Muscle of leg (tissue), 11 donors: ENCODE results near the gene PRICKLE1. TPM values are rescaled to one million over a fixed set of nuclear protein-coding genes. Genes with fewer than 3 reads are reported as not detected.

Experiments used
- DNase-seq: peaks from one replicate; pipeline ENCODE4 v3.0.0; 2013
- H3K27ac ChIP-seq: one replicate; pipeline ENCODE4 v1.5.1; 2013; ENCODE audit warnings: mild to moderate bottlenecking, low read length, control low read depth
- H3K27me3 ChIP-seq: one replicate; pipeline ENCODE4 v1.6.1; 2013; ENCODE audit warnings: low read length; ENCODE audit not compliant: control insufficient read depth, insufficient read depth
- H3K36me3 ChIP-seq: one replicate; pipeline ENCODE4 v1.6.1; 2013; ENCODE audit warnings: low read length; ENCODE audit not compliant: control insufficient read depth, insufficient read depth
- H3K4me1 ChIP-seq: one replicate; pipeline ENCODE4 v1.6.1; 2013; ENCODE audit warnings: low read length; ENCODE audit not compliant: control insufficient read depth, insufficient read depth
- H3K4me3 ChIP-seq: one replicate; pipeline ENCODE4 v1.5.1; 2013; ENCODE audit warnings: low read length, control low read depth
- H3K9me3 ChIP-seq: replicated peaks from 2 replicates; pipeline ENCODE4 v1.6.1; 2013; ENCODE audit warnings: low read depth, low read length; ENCODE audit not compliant: control insufficient read depth
- WGBS: methylation state at CpG from one replicate; pipeline ENCODE4 v1.1.5; 2013; ENCODE audit warnings: missing lambda C conversion rate; ENCODE audit not compliant: insufficient coverage; 5-methylcytosine and 5-hydroxymethylcytosine counted together
- polyA plus RNA-seq, 8 donors: library from polyadenylated mRNA; unstranded; fragments of 120-200 nt; gene quantifications; one replicate each; pipeline versions ENCODE4 v1.2.1 to v1.2.3, GENCODE V29; 2013; ENCODE audit warnings: inconsistent platforms in 1 of 8, low replicate concordance in 1 of 8; ENCODE audit not compliant: insufficient read length in 8 of 8, insufficient read depth in 1 of 8
- total RNA-seq: library from RNA; stranded (reverse); fragments of 120-200 nt; gene quantifications from one replicate; pipeline ENCODE4 v1.2.4, GENCODE V29; 2013

Gene PRICKLE1
- total and polyA plus RNA-seq, 9 donors, result 12.9 to 32.3 (median 27.1) TPM

DNA sequence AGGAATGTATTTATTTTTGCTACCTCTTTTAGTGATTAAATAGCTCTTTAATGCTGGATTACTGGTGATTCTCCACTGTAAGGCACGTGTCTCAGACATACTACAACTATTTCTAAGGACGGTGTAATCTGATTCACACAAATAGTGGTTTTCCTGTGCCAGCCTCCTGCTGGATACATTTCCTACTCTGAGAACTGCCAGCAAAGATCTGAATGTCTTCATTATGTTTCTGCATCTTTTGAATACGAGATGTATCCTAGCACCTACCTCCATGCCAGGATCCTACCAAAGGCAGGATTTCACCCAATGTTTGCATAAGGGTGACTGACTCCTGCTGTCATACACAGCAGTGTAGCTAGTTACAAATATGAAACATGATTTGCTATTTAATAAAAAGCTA lies 120.6 kb downstream of the PRICKLE1 start:
- Histone ChIP-seq H3K27ac (no peak overlapping the region), H3K4me1 (no peaks in the 10 kb centered on the region), H3K27me3 (no peaks in the 10 kb centered on the region), H3K36me3 (peaks cover 41% of the 10 kb centered on the region), H3K9me3 (no peaks in the 10 kb centered on the region), H3K4me3 (no peak overlapping the region)
- 41% methylated on average over 3 of the region's 3 CpGs for WGBS
- no peak for DNase-seq

DNA sequence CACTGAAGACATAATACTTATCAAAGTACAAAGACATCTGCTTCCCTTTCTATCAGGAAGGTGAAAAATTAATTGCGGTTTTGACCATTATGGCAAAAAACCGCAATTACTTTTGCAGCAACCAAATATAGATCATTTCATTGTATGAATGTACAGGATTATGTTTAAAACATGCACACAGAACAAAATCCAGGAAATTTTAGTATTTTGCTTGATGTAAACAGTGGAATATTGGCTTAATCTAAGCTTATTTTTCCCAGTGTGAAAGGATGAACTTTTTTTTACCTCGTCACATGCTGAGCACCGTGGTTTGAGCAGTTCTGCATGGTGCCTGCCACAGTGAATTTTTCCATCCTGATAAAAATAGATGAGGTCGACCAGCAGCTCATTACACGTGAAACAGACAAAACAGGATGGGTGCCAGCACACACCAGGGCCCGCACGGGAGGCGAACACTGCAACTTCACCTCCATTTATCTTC lies 121.2 kb downstream of the PRICKLE1 start:
- no peak overlapping the region for H3K4me3 ChIP-seq
- DNase-seq, result peak; percentile 55
- H3K27ac ChIP-seq, result no peak overlapping the region
- peaks cover 41% of the 10 kb centered on the region for H3K36me3 ChIP-seq
- H3K9me3 ChIP-seq, result no peaks in the 10 kb centered on the region
- no peaks in the 10 kb centered on the region for H3K27me3 ChIP-seq
- WGBS, result 61% methylated on average over 3 of the region's 9 CpGs
- H3K4me1 ChIP-seq, result no peaks in the 10 kb centered on the region

DNA sequence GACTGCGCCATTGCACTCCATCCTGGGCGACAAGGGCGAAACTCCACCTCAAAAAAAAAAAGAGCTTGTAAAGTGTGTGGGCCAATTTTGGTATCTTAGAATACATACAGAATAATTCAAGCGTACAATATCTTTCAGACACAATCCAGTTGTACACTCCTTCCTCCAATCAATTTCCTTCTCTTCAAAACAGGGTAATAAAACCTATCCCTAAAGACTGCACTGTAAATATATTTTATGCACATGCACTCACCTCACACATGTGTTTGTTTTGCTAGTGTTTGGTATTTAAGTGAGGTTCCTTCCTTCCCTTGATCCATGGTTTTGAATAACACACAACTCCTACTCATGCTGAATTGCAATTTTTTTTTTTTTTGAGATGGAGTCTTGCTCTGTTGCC lies 125.9 kb downstream of the PRICKLE1 start:
- Histone ChIP-seq H3K36me3 (peaks cover 56% of the 10 kb centered on the region), H3K27me3 (no peaks in the 10 kb centered on the region), H3K4me3 (no peak overlapping the region), H3K27ac (no peak overlapping the region), H3K9me3 (no peaks in the 10 kb centered on the region), H3K4me1 (no peaks in the 10 kb centered on the region)
- no peak for DNase-seq
- WGBS, result no CpG with 5 or more reads among the region's 4 CpGs

DNA sequence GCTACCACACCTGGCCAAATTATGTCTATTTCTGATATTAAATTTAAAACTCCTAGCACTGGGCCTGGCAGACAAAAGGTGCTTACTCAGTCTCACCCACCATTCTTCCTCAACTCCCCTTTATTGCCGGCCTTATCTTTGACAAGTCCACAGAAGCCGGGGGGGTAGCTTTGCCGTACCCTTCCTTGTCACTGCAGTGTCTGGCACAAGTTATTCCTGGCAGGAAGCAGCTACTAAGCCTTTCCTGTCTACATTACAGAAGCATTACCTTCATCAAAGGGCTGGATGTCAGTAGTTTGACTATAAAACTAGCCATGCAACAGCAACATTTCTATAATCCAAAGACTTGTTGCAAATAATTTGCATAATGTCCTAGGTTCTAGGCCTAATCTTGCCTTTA lies 127.1 kb downstream of the PRICKLE1 start:
- WGBS, result 80% methylated on average over 2 of the region's 3 CpGs
- DNase-seq, result no peak
- Histone ChIP-seq H3K36me3 (peaks cover 56% of the 10 kb centered on the region), H3K27ac (no peak overlapping the region), H3K27me3 (no peaks in the 10 kb centered on the region), H3K9me3 (no peaks in the 10 kb centered on the region), H3K4me1 (no peaks in the 10 kb centered on the region), H3K4me3 (no peak overlapping the region)

DNA sequence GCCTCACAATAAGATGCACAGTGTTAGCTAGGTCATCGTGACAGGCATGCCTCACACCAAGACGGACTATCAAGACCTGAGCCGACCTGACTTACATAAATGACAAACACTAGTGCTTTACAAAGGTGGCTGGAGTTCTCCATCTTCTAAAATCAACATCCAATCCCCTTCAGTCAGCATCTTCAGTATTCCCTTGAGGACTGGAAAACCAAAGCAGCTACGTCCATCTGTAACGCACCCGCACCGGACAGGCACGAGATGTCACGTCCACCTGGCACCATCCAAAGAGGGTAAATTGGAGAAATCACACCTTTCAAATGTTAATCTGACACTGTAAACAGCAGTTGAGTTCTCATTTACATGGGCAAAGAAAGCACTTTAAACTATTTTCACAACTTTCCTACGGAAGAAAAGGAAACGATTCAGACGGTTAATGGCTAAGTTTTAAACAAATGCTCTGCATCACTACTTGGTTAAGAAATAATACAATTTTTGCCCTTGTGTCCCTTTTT lies 130.2 kb downstream of the PRICKLE1 start:
- WGBS, result 92% methylated on average over 8 of the region's 12 CpGs
- H3K4me3 ChIP-seq, result no peak overlapping the region
- no peaks in the 10 kb centered on the region for H3K9me3 ChIP-seq
- H3K27me3 ChIP-seq, result no peaks in the 10 kb centered on the region
- no peaks in the 10 kb centered on the region for H3K4me1 ChIP-seq
- no peak for DNase-seq
- no peak overlapping the region for H3K27ac ChIP-seq
- peaks cover 36% of the 10 kb centered on the region for H3K36me3 ChIP-seq

DNA sequence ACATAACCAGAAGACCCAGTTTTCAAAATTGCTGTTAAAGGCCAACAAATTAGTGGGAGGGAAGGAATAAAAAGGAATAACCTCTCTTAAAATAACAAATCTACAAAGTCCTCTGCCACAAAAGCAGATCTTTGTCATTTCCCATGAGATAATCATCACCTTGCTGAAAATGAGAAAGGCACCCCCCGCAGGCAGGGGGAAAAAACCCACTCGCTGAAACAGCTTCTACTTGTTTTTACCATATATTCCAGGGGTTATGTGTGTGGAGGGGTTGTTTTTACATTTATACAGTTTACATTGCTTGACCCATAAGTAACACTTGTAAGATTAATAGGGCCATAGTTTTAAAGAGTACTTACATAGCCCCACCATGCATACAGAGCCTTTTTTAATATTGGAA lies 131.0 kb downstream of the PRICKLE1 start:
- Histone ChIP-seq H3K36me3 (peaks cover 32% of the 10 kb centered on the region), H3K9me3 (no peaks in the 10 kb centered on the region)
- WGBS, result no CpG with 5 or more reads among the region's 2 CpGs

DNA sequence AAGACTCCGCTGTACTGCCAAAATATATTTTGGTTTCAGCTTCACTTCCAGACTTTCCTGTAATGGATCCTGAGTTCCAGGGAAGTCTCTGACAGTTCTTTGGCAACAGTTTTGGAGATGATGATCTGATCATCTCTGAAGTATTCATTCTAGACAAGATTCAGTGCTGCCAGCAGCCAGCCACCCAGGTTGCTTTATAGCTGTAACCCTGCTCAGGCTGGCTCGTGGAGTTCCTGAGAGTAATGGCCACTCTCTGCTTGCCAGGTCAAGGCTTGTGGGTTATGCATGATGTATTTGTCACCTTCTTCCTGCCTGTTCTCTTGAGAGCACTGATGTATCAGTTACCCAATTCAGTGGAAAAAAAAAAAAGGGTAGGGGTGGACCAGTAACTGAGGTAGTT lies 139.3 kb downstream of the PRICKLE1 start:
- no peaks in the 10 kb centered on the region for H3K9me3 ChIP-seq
- no peaks in the 10 kb centered on the region for H3K4me1 ChIP-seq
- H3K27ac ChIP-seq, result no peak overlapping the region
- H3K36me3 ChIP-seq, result peaks cover 20% of the 10 kb centered on the region
- no peak overlapping the region for H3K4me3 ChIP-seq
- no peaks in the 10 kb centered on the region for H3K27me3 ChIP-seq
- peak; percentile 20 for DNase-seq
- 60% methylated on average over 1 of the region's 2 CpGs for WGBS

More for the DNA sequence above, 131.0 kb downstream of the PRICKLE1 start:
- no peak for DNase-seq
- H3K4me1 ChIP-seq, result no peaks in the 10 kb centered on the region
- H3K27me3 ChIP-seq, result no peaks in the 10 kb centered on the region
- no peak overlapping the region for H3K4me3 ChIP-seq
- H3K27ac ChIP-seq, result no peak overlapping the region

DNA sequence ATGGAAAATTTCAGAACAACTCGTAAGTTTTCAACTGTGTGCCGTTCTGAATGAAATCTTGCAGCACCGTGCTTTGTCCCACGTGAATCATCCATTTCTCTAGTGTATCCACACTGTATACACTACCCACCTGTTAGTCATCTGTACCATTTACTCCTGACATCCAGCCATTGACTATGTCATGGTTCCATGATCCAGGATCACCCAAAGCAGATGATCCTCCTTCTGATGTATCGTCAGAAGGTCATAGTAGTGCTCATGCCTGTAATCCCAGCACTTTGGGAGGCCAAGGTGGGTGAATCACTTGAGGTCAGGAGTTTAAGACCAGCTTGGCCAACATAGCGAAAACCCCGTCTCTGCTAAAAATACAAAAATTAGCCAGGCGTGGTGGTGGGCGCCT lies 140.7 kb downstream of the PRICKLE1 start:
- H3K4me3 ChIP-seq, result no peak overlapping the region
- no peak for DNase-seq
- H3K27ac ChIP-seq, result no peak overlapping the region
- no peaks in the 10 kb centered on the region for H3K9me3 ChIP-seq
- no peaks in the 10 kb centered on the region for H3K27me3 ChIP-seq
- H3K36me3 ChIP-seq, result peaks cover 28% of the 10 kb centered on the region
- no peaks in the 10 kb centered on the region for H3K4me1 ChIP-seq
- 96% methylated on average over 9 of the region's 9 CpGs for WGBS

DNA sequence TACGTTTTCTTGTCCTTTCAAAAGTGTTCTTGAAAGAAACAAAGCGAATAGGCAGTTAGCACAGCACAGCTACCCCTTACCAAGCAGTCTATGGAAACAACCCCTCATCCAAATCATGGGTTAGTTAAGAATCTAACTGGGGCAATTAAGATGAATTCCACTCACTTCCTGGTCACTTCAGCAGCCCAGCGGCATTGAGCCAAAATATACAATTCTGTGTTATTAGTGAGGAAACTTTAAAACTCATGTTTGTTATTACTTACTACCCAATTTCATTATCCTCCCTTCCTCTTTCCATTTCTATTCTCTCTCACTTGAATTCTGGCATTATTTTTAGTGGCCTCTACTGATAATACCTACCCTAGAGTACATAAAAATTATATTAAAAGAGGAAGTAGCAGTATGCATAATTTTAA lies 142.2 kb downstream of the PRICKLE1 start:
- Histone ChIP-seq H3K27ac (no peak overlapping the region), H3K36me3 (peaks cover 38% of the 10 kb centered on the region)

DNA sequence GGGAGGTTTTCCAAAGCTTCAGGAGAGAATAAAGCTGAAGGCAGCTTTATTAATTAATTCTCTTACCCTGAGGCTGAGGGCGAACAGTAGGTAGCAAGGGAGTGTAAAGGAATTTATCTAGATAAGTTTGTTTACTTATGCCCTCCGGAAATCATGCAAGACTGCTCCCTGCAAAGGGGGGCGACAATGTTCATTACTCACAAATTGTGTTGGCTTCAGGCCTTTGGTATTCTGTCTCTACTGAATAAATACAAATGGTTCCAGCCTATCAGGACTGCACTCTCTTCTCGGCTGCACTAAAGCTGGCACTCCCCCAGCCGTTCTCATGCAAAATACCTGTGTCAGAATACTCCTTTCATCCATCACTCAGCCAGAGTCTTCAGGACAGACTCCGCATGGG lies 142.8 kb downstream of the PRICKLE1 start:
- Histone ChIP-seq H3K27ac (no peak overlapping the region), H3K4me1 (no peaks in the 10 kb centered on the region), H3K36me3 (peaks cover 42% of the 10 kb centered on the region), H3K27me3 (no peaks in the 10 kb centered on the region), H3K4me3 (no peak overlapping the region), H3K9me3 (no peaks in the 10 kb centered on the region)
- WGBS, result 86% methylated on average over 1 of the region's 6 CpGs
- DNase-seq, result no peak

More for the DNA sequence above, 142.2 kb downstream of the PRICKLE1 start:
- Histone ChIP-seq H3K9me3 (no peaks in the 10 kb centered on the region), H3K27me3 (no peaks in the 10 kb centered on the region), H3K4me1 (no peaks in the 10 kb centered on the region), H3K4me3 (no peak overlapping the region)
- no CpG with 5 or more reads among the region's 3 CpGs for WGBS
- no peak for DNase-seq

DNA sequence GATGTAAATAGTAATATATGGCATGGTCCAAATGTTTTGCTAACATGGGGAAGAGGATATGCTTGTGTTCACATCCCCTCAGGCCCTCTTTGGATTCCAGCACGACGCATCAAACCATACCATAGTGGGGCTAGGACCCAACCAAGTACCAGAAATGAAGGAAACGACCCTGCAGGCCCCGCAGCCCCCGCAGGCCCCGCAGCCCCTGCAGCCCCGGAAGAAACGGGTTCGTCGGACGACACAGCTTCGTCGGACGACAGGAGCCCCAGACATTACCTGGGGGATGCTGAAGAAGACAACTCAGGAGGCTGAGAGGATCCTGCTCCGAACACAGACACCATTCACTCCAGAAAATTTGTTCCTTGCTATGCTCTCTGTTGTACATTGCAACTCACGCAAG lies 143.7 kb downstream of the PRICKLE1 start:
- Histone ChIP-seq H3K4me3 (no peak overlapping the region), H3K27ac (no peak overlapping the region), H3K36me3 (peaks cover 45% of the 10 kb centered on the region), H3K27me3 (no peaks in the 10 kb centered on the region), H3K4me1 (no peaks in the 10 kb centered on the region), H3K9me3 (no peaks in the 10 kb centered on the region)
- no peak for DNase-seq
- 86% methylated on average over 11 of the region's 16 CpGs for WGBS
